SKM-1 treated with dmso at 0.1 percent for 144 hours (cell line): ENCODE data around the gene NBAS.
A peak's percentile ranks its signal among the peaks of the same experiment; 100 is the strongest.
"Not testable (repeated sequence)": the region's sequence is repeated elsewhere in the genome, so short reads cannot be mapped to it uniquely, and the experiment has no call there.

ENCODE experiments used
- DNase-seq: peaks from one replicate; lab custom pipeline; 2025; ENCODE audit not compliant: unreplicated experiment; lab: John Stamatoyannopoulos, UW

Gene NBAS

DNA sequence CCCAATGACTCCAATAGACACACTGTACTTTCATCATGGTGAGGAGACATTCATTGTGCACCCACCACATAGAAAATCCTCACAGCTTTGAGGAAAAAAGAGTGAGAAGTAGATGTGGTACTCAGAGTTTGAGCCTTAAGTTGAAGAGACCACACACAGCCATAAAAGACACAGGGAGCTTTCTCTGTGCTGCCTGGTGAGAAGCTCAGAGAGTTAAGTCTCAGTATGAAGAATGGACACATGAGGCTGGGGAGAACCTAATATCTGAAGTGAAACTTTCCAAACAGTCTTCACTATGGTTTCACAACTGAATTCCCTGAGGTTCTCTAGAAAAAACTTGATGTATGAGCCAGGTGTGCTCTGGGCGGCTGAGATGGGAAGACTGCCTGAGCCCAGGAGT lies 237.9 kb downstream of the NBAS start:
- DNase-seq, result no peak

GRCh38 chr2:15321481-15321880 lies 239.7 kb downstream of the NBAS start:
- DNase-seq, result not testable (repeated sequence)

GRCh38 chr2:15316370-15316814 lies 244.7 kb downstream of the NBAS start:
- DNase-seq, result no peak

DNA sequence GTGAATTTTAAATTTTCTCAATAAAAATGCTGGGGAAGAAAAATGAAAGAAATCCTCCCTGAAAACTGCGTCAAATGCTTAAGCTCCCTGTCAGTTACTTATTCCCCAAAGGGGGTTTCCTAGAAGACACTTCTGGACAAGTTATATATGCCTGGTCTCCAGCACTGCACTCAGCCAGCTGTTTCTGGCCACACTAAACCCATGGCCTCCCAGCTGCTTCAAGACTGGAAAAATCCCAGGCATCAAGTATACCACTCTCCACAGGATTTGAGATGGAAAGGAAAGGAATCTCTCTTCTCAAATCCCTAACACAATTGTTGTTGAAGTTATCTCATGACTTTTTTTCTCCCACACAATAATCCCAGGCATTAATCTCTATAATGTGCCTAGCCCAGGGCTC lies 245.7 kb downstream of the NBAS start:
- DNase-seq, result no peak

- DNase-seq, result no peak
Observed at GRCh38 chr2:15313657-15314056, 247.5 kb downstream of the NBAS start.

- no peak for DNase-seq
Observed at GRCh38 chr2:15311926-15312325, 249.2 kb downstream of the NBAS start.

DNA sequence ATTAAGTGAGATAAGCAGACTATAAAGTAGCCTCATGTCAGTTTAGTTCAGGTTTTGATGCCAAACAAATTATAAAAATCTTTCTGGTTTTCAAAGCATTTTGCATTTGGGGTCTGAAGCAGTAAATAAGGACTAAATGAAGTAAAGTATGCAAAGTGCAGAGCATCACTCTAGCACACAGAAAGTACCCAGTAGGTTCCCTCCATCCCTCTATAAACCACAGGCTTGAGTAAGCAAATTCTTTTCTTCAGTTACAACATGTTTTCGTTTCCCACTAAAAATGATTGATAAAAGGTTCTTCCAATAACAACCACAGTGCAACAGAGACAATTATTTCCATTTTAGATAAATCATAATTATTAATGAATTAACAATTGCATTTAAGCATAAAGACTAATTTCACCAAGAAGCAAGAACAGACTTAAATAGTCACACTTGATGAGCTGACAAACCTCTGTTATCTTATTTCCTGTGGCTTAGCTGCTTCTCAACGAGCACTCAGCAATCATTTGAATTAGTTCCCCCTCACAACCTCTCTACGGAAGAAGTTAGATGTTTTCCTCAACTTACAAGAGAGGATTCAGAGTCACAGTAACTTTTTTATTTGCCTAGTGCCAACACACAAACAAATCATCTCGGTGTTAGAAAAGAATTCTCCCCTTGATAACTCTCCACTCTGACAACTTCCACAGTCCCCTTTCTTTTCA lies 249.8 kb downstream of the NBAS start:
- DNase-seq, result peak; percentile 2

GRCh38 chr2:15307526-15307925 lies 253.6 kb downstream of the NBAS start:
- no peak for DNase-seq

DNA sequence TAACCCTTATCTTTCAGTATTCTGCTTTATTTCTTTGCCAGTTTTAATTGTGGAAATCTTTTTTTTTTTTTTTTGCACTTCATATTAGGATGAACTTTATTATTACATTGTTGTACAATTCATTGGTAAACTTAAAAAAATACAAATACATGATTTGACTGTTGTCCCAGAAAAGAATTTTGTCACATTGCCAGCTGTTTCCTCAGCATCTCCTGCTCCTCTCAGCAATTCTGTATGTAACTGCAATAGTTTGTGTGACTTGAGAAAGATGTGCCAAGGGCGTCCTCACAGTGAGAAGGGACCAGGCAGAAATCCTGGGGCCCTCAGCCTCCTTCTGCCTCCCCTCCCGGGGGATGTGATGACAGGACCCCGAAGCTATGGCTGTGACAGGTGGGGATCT lies 254.4 kb downstream of the NBAS start:
- DNase-seq, result no peak

- no peak for DNase-seq
Observed at GRCh38 chr2:15303874-15304273, 257.3 kb downstream of the NBAS start.

GRCh38 chr2:15302154-15302553 lies 259.0 kb downstream of the NBAS start:
- no peak for DNase-seq

GRCh38 chr2:15300624-15301573 lies 260.2 kb downstream of the NBAS start:
- DNase-seq, result no peak

GRCh38 chr2:15299904-15300520 lies 261.1 kb downstream of the NBAS start:
- no peak for DNase-seq

DNA sequence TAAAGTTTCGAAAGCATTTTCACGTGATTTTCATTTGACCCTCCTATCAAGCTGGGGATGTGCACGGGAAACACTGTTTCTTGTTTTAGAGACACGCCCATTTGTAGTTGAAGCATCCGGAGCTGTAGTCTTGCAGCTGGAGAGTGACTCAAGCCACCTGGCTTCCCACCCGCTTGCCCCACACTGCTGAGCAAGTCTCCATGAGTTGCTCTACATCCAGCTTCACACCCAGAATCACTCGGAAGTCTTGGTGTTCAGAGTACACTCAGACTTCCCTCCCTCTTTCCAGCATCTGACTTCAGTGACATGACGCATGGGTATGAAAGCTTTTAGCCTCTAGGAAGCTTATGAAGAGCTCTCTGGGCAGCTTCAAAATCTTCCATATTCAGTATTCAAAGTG lies 262.4 kb downstream of the NBAS start:
- no peak for DNase-seq

DNA sequence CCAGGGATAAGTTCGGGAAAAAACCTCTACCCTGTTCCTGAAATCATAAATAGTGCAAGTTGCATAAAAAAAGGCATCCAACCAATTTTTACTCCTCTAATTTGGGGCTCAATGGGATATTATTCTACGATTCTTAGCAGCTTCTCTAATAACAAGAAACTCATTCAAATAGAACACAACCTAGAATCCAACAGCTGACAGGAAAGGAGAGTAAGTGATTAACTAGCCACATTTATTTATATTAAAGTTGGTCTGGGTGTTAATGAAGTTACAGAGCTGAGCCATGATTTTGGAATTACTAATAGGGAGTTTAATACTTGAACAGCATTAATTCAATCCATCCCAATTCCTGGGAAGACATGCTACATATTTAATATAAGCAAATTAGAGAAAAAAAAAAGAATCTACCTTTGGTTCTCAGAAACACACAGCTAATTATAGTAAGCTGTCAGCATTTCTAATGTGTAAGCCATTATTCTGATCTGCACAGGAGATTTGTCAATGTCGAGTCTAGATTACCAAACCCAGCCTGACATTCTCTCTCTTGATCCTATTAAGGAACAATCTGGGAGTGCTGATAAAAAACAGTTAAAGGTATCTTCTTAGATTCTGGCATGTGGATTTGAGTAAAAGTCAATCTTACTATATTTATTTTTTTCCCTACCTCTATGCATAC lies 267.7 kb downstream of the NBAS start:
- DNase-seq, result no peak

- DNase-seq, result no peak
Observed at GRCh38 chr2:15287447-15288184, 273.5 kb downstream of the NBAS start.

GRCh38 chr2:15284614-15285013 lies 276.5 kb downstream of the NBAS start:
- DNase-seq, result no peak

GRCh38 chr2:15281681-15282080 lies 279.5 kb downstream of the NBAS start:
- no peak for DNase-seq

DNA sequence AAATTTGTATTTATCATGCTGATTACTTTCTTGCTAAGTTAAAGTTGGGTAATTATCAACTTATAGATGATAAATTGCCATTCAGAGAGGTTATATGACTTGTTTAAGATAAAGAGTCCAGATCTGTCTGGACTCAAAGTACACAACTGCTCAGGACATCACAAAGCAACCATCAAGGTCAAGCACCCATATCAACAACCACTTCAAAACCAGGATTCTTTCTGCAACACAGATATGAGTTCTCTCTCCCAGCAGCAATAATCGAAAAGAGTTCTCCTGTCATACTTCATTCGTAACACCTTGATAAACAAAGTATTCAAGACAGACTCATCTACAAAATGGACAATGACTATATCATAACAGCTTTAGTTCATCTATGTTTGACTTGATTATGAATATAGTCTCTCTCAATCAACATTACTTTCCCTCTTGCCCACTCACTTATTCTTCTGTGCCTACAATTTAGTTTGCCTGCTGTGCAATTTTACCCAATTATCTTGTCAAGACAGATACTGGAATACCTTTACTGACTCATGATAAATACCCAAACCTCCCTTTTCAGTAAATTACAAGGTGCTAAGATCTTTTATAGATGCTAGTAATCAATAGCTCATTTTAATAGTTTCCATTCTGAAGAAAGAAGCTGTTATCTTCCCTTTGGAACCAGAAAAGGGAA lies 281.8 kb downstream of the NBAS start:
- no peak for DNase-seq

DNA sequence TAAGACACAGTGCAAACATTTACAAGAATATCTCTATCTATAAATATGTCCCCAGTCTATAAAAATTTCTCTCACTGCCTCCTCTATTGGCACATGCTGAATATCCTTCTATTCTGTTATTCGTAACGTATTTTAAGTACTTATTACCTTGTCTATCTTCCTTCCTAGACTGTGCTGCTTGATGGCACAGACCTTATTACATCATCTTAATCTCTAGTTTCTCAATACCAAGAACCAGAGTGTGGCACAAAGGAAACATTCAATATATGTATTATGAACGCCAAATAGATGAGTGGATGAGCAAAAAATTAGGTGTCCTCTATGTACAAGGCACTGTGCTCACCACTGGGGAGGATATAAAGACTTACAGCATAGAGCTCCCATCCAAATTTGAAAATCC lies 282.8 kb downstream of the NBAS start:
- no peak for DNase-seq
